KMS-11 (cell line): ENCODE results near the gene MEGF11.

Experiments used
- H2AFZ ChIP-seq: fragments of 200-600 bp; sonication (generic); 2 replicates; pipeline ENCODE4 v1.6.1; 2016; ENCODE audit warnings: antibody characterized with exemption, mixed run types, low read depth
- H3K27ac ChIP-seq: fragments of 200-600 bp; sonication (generic); 2 replicates; pipeline ENCODE4 v1.6.1; 2016; ENCODE audit warnings: mild to moderate bottlenecking, mixed run types
- H3K27me3 ChIP-seq: fragments of 200-600 bp; sonication (generic); 2 replicates; pipeline ENCODE4 v1.6.1; 2017; ENCODE audit warnings: mild to moderate bottlenecking, low read depth, mixed run types, moderate library complexity; ENCODE audit not compliant: insufficient read depth
- H3K36me3 ChIP-seq: fragments of 200-600 bp; sonication (generic); 2 replicates; pipeline ENCODE4 v1.6.1; 2017; ENCODE audit warnings: mild to moderate bottlenecking, mixed run types; ENCODE audit not compliant: insufficient read depth
- H3K4me1 ChIP-seq: fragments of 200-600 bp; sonication (generic); 2 replicates; pipeline ENCODE4 v1.6.1; 2016; ENCODE audit warnings: mild to moderate bottlenecking, low read depth, mixed run types; ENCODE audit not compliant: poor library complexity, severe bottlenecking
- H3K4me2 ChIP-seq: fragments of 200-600 bp; sonication (generic); 2 replicates; pipeline ENCODE4 v1.7.0; 2016; ENCODE audit warnings: mild to moderate bottlenecking, mixed run types
- H3K4me3 ChIP-seq: fragments of 200-600 bp; sonication (generic); IDR thresholded peaks from 2 replicates; pipeline ENCODE4 v1.6.1; 2017; ENCODE audit warnings: low read depth, low read length, mixed read lengths; ENCODE audit not compliant: insufficient read depth
- H3K79me2 ChIP-seq: fragments of 200-600 bp; sonication (generic); 2 replicates; pipeline ENCODE4 v1.6.1; 2016; ENCODE audit warnings: low read depth, mixed run types; ENCODE audit not compliant: insufficient read depth
- H3K9ac ChIP-seq: fragments of 200-600 bp; sonication (generic); 2 replicates; pipeline ENCODE4 v1.6.1; 2016; ENCODE audit warnings: mild to moderate bottlenecking, mixed run types
- H4K20me1 ChIP-seq: fragments of 200-600 bp; sonication (generic); 2 replicates; pipeline ENCODE4 v1.6.1; 2016; ENCODE audit warnings: mild to moderate bottlenecking, mixed run types; ENCODE audit not compliant: insufficient read depth
- TF ChIP-seq, protein P1 (sequence below): fragments of 200-600 bp; sonication (generic); conservative IDR thresholded peaks from 2 replicates; pipeline ENCODE4 v1.6.1; 2017; ENCODE audit warnings: low read depth, mild to moderate bottlenecking, antibody characterized with exemption, low read length, moderate library complexity, mixed read lengths

The MEGF11 gene

DNA sequence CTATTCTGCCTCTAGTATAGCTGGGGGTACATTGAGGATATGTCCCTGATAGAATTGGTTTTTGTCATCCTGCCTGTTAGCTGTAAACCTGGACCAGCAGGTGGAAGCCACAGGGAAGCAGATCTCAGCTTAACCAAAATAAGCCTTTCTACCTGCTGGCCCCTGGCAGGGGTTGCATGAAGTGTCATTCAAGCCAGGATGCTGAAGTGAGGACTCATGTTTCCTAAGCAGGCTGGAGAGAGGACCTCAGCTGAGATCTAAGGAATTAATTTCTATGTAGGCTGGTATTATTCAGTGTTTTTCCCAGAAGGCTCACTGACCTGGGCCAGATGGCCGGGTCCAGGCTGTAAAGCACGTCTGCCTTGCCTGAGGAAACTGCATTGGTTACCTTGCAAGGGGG lies 128.9 kb downstream of the MEGF11 start:
- H3K27ac ChIP-seq, result no peak overlapping the region
- H4K20me1 ChIP-seq, result no peaks in the 10 kb centered on the region
- H3K4me3 ChIP-seq, result no peak overlapping the region
- H3K9ac ChIP-seq, result no peak overlapping the region
- H3K4me1 ChIP-seq, result no peaks in the 10 kb centered on the region
- TF ChIP-seq, protein P1, sequence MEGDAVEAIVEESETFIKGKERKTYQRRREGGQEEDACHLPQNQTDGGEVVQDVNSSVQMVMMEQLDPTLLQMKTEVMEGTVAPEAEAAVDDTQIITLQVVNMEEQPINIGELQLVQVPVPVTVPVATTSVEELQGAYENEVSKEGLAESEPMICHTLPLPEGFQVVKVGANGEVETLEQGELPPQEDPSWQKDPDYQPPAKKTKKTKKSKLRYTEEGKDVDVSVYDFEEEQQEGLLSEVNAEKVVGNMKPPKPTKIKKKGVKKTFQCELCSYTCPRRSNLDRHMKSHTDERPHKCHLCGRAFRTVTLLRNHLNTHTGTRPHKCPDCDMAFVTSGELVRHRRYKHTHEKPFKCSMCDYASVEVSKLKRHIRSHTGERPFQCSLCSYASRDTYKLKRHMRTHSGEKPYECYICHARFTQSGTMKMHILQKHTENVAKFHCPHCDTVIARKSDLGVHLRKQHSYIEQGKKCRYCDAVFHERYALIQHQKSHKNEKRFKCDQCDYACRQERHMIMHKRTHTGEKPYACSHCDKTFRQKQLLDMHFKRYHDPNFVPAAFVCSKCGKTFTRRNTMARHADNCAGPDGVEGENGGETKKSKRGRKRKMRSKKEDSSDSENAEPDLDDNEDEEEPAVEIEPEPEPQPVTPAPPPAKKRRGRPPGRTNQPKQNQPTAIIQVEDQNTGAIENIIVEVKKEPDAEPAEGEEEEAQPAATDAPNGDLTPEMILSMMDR, result no peak
- no peaks in the 10 kb centered on the region for H3K36me3 ChIP-seq
- peaks cover 4% of the 10 kb centered on the region; the same call in 1 of the 2 replicates for H3K27me3 ChIP-seq
- no peaks in the 10 kb centered on the region for H3K79me2 ChIP-seq
- no peak overlapping the region for H3K4me2 ChIP-seq
- no peak overlapping the region for H2AFZ ChIP-seq

- H3K27ac ChIP-seq, result no peak overlapping the region
- no peak overlapping the region for H3K9ac ChIP-seq
- H3K36me3 ChIP-seq, result no peaks in the 10 kb centered on the region
- no peaks in the 10 kb centered on the region for H3K79me2 ChIP-seq
- no peak overlapping the region for H3K4me3 ChIP-seq
- peaks cover 3% of the 10 kb centered on the region; the same call in 1 of the 2 replicates for H3K27me3 ChIP-seq
- H4K20me1 ChIP-seq, result no peaks in the 10 kb centered on the region
- TF ChIP-seq, protein P1, result no peak
- H2AFZ ChIP-seq, result no peak overlapping the region
- H3K4me1 ChIP-seq, result no peaks in the 10 kb centered on the region
- H3K4me2 ChIP-seq, result no peak overlapping the region
Observed at GRCh38 chr15:66123799-66124198, 129.8 kb downstream of the MEGF11 start.

GRCh38 chr15:66120422-66120821 lies 133.1 kb downstream of the MEGF11 start:
- Histone ChIP-seq H3K4me3 (no peak overlapping the region), H3K36me3 (no peaks in the 10 kb centered on the region), H4K20me1 (no peaks in the 10 kb centered on the region), H3K4me2 (no peak overlapping the region), H3K27me3 (no peaks in the 10 kb centered on the region; the same call in 1 of the 2 replicates), H3K9ac (no peak overlapping the region), H3K79me2 (no peaks in the 10 kb centered on the region), H3K27ac (no peak overlapping the region), H2AFZ (no peak overlapping the region), H3K4me1 (no peaks in the 10 kb centered on the region)
- TF ChIP-seq, protein P1, result no peak

GRCh38 chr15:66117841-66118240 lies 135.7 kb downstream of the MEGF11 start:
- no peaks in the 10 kb centered on the region for H4K20me1 ChIP-seq
- TF ChIP-seq, protein P1, result no peak
- no peak overlapping the region for H3K4me3 ChIP-seq
- no peak overlapping the region for H3K9ac ChIP-seq
- no peaks in the 10 kb centered on the region for H3K4me1 ChIP-seq
- no peaks in the 10 kb centered on the region for H3K79me2 ChIP-seq
- H3K27me3 ChIP-seq, result no peaks in the 10 kb centered on the region; the same call in 1 of the 2 replicates
- H2AFZ ChIP-seq, result no peak overlapping the region
- H3K27ac ChIP-seq, result no peak overlapping the region
- no peak overlapping the region for H3K4me2 ChIP-seq
- H3K36me3 ChIP-seq, result no peaks in the 10 kb centered on the region
